B cell (primary cell): ENCODE results near the gene RABGAP1L.

ENCODE experiments used
- CTCF ChIP-seq: fragments of 200-600 bp; IDR thresholded peaks from one replicate; pipeline ENCODE4 v1.8.0; 2022; ENCODE audit warnings: antibody characterized with exemption, mild to moderate bottlenecking
- EZH2 ChIP-seq: IDR thresholded peaks from 2 replicates; pipeline ENCODE4 v1.6.1; 2012; ENCODE audit warnings: borderline replicate concordance, low read depth, mild to moderate bottlenecking, moderate library complexity, low read length; ENCODE audit not compliant: insufficient read depth, poor library complexity, severe bottlenecking

- TF ChIP-seq CTCF (no peak), EZH2 (no peak)
Measured at GRCh38 chr1:174406421-174406820, 247.1 kb downstream of the RABGAP1L start.
